ENCODE results near the gene ZDHHC5.

GRCh38 chr11:57746920-57747319, 79.0 kb downstream of the ZDHHC5 start:
- TF ChIP-seq POLR2A (IDR thresholded peaks at IDR 0.05; ENCODE audit: low read depth), result no peak
- TF ChIP-seq CTCF (IDR thresholded peaks at IDR 0.05), result no peak

Measured in esophagus muscularis mucosa (tissue), 3 donors.